Keratinocyte (primary cell): ENCODE data around the gene ZSWIM3. TPM values are rescaled to one million over a fixed set of nuclear protein-coding genes. Genes with fewer than 3 reads are reported as not detected.

ENCODE experiments used
- DNase-seq: peaks from one replicate; pipeline ENCODE4 v3.0.0-alpha.2; 2011; ENCODE audit warnings: low read depth, missing footprints, low spot score
- FAIRE-seq: peaks from 2 replicates; lab custom pipeline; 2011; peaks lifted over from hg19 to GRCh38; lab: Jason Lieb, UNC
- H2AFZ ChIP-seq: 2 replicates; pipeline ENCODE4 v1.6.0; 2012; ENCODE audit warnings: low read length, control low read depth, inconsistent platforms; ENCODE audit not compliant: control insufficient read depth
- H3K27ac ChIP-seq: 2 replicates; pipeline ENCODE4 v1.5.1; 2011; ENCODE audit warnings: low read length; ENCODE audit not compliant: control insufficient read depth, insufficient read depth
- H3K27me3 ChIP-seq: 3 replicates; pipeline ENCODE4 v1.6.0; 2011; ENCODE audit warnings: low read length; ENCODE audit not compliant: control insufficient read depth, insufficient read depth; ENCODE audit errors: extremely low read depth
- H3K36me3 ChIP-seq, 2 experiments: 2 replicates in 1 of 2; 3 replicates in 1 of 2; pipeline ENCODE4 v1.5.1; 2011; ENCODE audit warnings: low read length in 2 of 2, mild to moderate bottlenecking in 1 of 2; ENCODE audit not compliant: control insufficient read depth in 2 of 2, insufficient read depth in 2 of 2; ENCODE audit errors: extremely low read depth in 1 of 2
- H3K4me1 ChIP-seq: 3 replicates; pipeline ENCODE4 v1.5.1; 2011; ENCODE audit warnings: low read length; ENCODE audit not compliant: control insufficient read depth, insufficient read depth; ENCODE audit errors: extremely low read depth
- H3K4me2 ChIP-seq: 3 replicates; pipeline ENCODE4 v1.6.0; 2011; ENCODE audit warnings: low read depth, low read length; ENCODE audit not compliant: control insufficient read depth, insufficient read depth; ENCODE audit errors: extremely low read depth
- H3K4me3 ChIP-seq, 3 experiments: fragments of 200-600 bp in 1 of 3; sonication (generic) in 1 of 3; 2 replicates in 2 of 3; 3 replicates in 1 of 3; pipeline ENCODE4 v1.5.1; 2011 to 2016; ENCODE audit warnings: low read length in 3 of 3, mild to moderate bottlenecking in 3 of 3, control low read depth in 2 of 3, inconsistent platforms in 1 of 3, low read depth in 1 of 3, mixed read lengths in 1 of 3, mixed run types in 1 of 3, moderate library complexity in 1 of 3; ENCODE audit not compliant: control insufficient read depth in 2 of 3, insufficient read depth in 2 of 3; ENCODE audit errors: extremely low read depth in 1 of 3
- H3K79me2 ChIP-seq: 2 replicates; pipeline ENCODE4 v1.6.0; 2012; ENCODE audit warnings: low read length; ENCODE audit not compliant: control insufficient read depth, insufficient read depth
- H3K9ac ChIP-seq: 3 replicates; pipeline ENCODE4 v1.6.0; 2011; ENCODE audit warnings: low read length; ENCODE audit not compliant: control insufficient read depth, insufficient read depth; ENCODE audit errors: extremely low read depth
- H3K9me1 ChIP-seq: 3 replicates; pipeline ENCODE4 v1.6.0; 2011; ENCODE audit warnings: low read length; ENCODE audit not compliant: control insufficient read depth, insufficient read depth; ENCODE audit errors: extremely low read depth
- H3K9me3 ChIP-seq: 2 replicates; pipeline ENCODE4 v1.5.1; 2012; ENCODE audit warnings: low read depth, low read length; ENCODE audit not compliant: control insufficient read depth
- H4K20me1 ChIP-seq: 3 replicates; pipeline ENCODE4 v1.6.0; 2011; ENCODE audit warnings: low read length; ENCODE audit not compliant: control insufficient read depth, insufficient read depth; ENCODE audit errors: extremely low read depth
- CTCF ChIP-seq, 3 experiments: IDR thresholded peaks in 1 of 3; conservative IDR thresholded peaks in 1 of 3; optimal IDR thresholded peaks in 1 of 3; 2 replicates in 2 of 3; 3 replicates in 1 of 3; pipeline versions ENCODE3 to v1.5.1; 2011; ENCODE audit warnings: low read length in 3 of 3, mild to moderate bottlenecking in 3 of 3, moderate library complexity in 2 of 3, control low read depth in 1 of 3, inconsistent platforms in 1 of 3; ENCODE audit not compliant: insufficient read depth in 2 of 3; ENCODE audit errors: extremely low read depth in 1 of 3
- EZH2 ChIP-seq: IDR thresholded peaks from one replicate; pipeline ENCODE4 v1.6.1; 2012; ENCODE audit warnings: inconsistent platforms, mild to moderate bottlenecking, low read length, moderate library complexity
- dilution Hi-C: fragments of 300-500 bp; cut with MboI; formaldehyde crosslinking; loops from one replicate; pipeline ENCODE4 v1.7.0; 2020; ENCODE audit warnings: low sequenced_read_pairs; ENCODE audit not compliant: extremely low pct_ligation_motif_present
- polyA plus RNA-seq, 5 experiments: library from polyadenylated mRNA; depleted of rRNA in 3 of 5; stranded (reverse) in 3 of 5; stranded (forward) in 1 of 5; unstranded in 1 of 5; fragments of >200 nt; gene quantifications; 1 replicate in 1 of 5; 2 replicates in 3 of 5; 3 replicates in 1 of 5; pipeline versions ENCODE4 v1.2.1 to v1.2.3, GENCODE V29; 2011 to 2012; ENCODE audit warnings: missing spikeins in 2 of 5, low read depth in 1 of 5, low replicate concordance in 1 of 5

The ZSWIM3 gene
- polyA plus RNA-seq, 1 donor (not counting 4 experiments of a cell fraction or from before 2014, with no cell fraction given): 2.0 TPM

- H3K4me2 ChIP-seq: no peak overlapping the region
- no peak for TF ChIP-seq CTCF (optimal IDR thresholded peaks at IDR 0.05 in 1 of 3, IDR thresholded peaks at IDR 0.05 in 1 of 3, conservative IDR thresholded peaks at IDR 0.05 in 1 of 3; ENCODE audit: extremely low read depth in 1 of 3, insufficient read depth in 2 of 3, low read length in 3 of 3)
- no peak for FAIRE-seq
Observed at GRCh38 chr20:45821947-45822346, 35.5 kb upstream of the ZSWIM3 start.

GRCh38 chr20:45822857-45823256 is 34.6 kb upstream of the ZSWIM3 start:
- Histone ChIP-seq H3K36me3 (no peaks in the 10 kb centered on the region), H3K4me3 (peak overlapping the region in 1 of 3 experiments; percentile 7), H4K20me1 (no peaks in the 10 kb centered on the region), H2AFZ (no peak overlapping the region), H3K4me2 (peak overlapping the region; percentile 44), H3K27ac (no peak overlapping the region), H3K27me3 (peaks cover 16% of the 10 kb centered on the region), H3K9ac (no peak overlapping the region), H3K9me1 (no peaks in the 10 kb centered on the region), H3K79me2 (no peaks in the 10 kb centered on the region), H3K9me3 (no peaks in the 10 kb centered on the region), H3K4me1 (peaks cover 11% of the 10 kb centered on the region)
- FAIRE-seq (no peak), DNase-seq (no peak)
- dilution Hi-C loops: no loop called here
- TF ChIP-seq EZH2 (no peak), CTCF (optimal IDR thresholded peaks at IDR 0.05 in 1 of 3, IDR thresholded peaks at IDR 0.05 in 1 of 3, conservative IDR thresholded peaks at IDR 0.05 in 1 of 3; ENCODE audit: extremely low read depth in 1 of 3, insufficient read depth in 2 of 3, low read length in 3 of 3) (no peak)

More at GRCh38 chr20:45821947-45822346, 35.5 kb upstream of the ZSWIM3 start:
- dilution Hi-C loops: no loop called here
- Histone ChIP-seq H3K79me2 (no peaks in the 10 kb centered on the region), H3K4me1 (peaks cover 11% of the 10 kb centered on the region), H3K4me3 (no peak overlapping the region), H3K27me3 (peaks cover 16% of the 10 kb centered on the region), H3K36me3 (no peaks in the 10 kb centered on the region), H3K9ac (no peak overlapping the region), H4K20me1 (peaks cover 1% of the 10 kb centered on the region), H3K9me1 (no peaks in the 10 kb centered on the region), H2AFZ (no peak overlapping the region), H3K9me3 (no peaks in the 10 kb centered on the region), H3K27ac (no peak overlapping the region)
- no peak for DNase-seq
